AG09309 (cell line): ENCODE measurements around the gene ALDH3B2.
"Not testable (repeated sequence)": the region's sequence is repeated elsewhere in the genome, so short reads cannot be mapped to it uniquely, and the experiment has no call there.

Source experiments
- DNase-seq: peaks from one replicate; pipeline ENCODE4 v3.0.0-alpha.2; 2010; ENCODE audit warnings: low read depth
- H3K4me3 ChIP-seq: 2 replicates; pipeline ENCODE4 v1.5.1; 2011; ENCODE audit warnings: mild to moderate bottlenecking, low read depth, low read length, moderate library complexity; ENCODE audit not compliant: control insufficient read depth
- CTCF ChIP-seq: IDR thresholded peaks from 2 replicates; pipeline ENCODE4 v1.5.1; 2011; ENCODE audit warnings: mild to moderate bottlenecking, low read depth, low read length, inconsistent platforms; ENCODE audit not compliant: insufficient read depth, control insufficient read depth; ENCODE audit errors: missing control alignments

The ALDH3B2 gene

GRCh38 chr11:67626970-67627369 lies 47.5 kb downstream of the ALDH3B2 start:
- no peak for DNase-seq
- no peak overlapping the region for H3K4me3 ChIP-seq
- no peak for TF ChIP-seq CTCF

GRCh38 chr11:67626131-67626833 lies 48.1 kb downstream of the ALDH3B2 start:
- DNase-seq, H3K4me3 ChIP-seq: not testable (repeated sequence)

- not testable (repeated sequence) for H3K4me3 ChIP-seq, DNase-seq
These were observed 50.6 kb downstream of the ALDH3B2 start for GRCh38 chr11:67623795-67624194.

GRCh38 chr11:67622905-67623304 lies 51.5 kb downstream of the ALDH3B2 start:
- not testable (repeated sequence) for DNase-seq, H3K4me3 ChIP-seq

GRCh38 chr11:67621928-67622327 lies 52.5 kb downstream of the ALDH3B2 start:
- not testable (repeated sequence) for DNase-seq, H3K4me3 ChIP-seq

- not testable (repeated sequence) for DNase-seq, H3K4me3 ChIP-seq
These were observed 53.8 kb downstream of the ALDH3B2 start for GRCh38 chr11:67620621-67621020.

- H3K4me3 ChIP-seq = not testable (repeated sequence)
These were observed 54.5 kb downstream of the ALDH3B2 start for GRCh38 chr11:67619683-67620618.

GRCh38 chr11:67618901-67619659 lies 55.3 kb downstream of the ALDH3B2 start:
- not testable (repeated sequence) for DNase-seq

More at GRCh38 chr11:67619683-67620618, 54.5 kb downstream of the ALDH3B2 start:
- not testable (repeated sequence) for DNase-seq

GRCh38 chr11:67617243-67617953 lies 57.0 kb downstream of the ALDH3B2 start:
- TF ChIP-seq CTCF = no peak
- DNase-seq = no peak
- H3K4me3 ChIP-seq = no peak overlapping the region

More at GRCh38 chr11:67618901-67619659, 55.3 kb downstream of the ALDH3B2 start:
- not testable (repeated sequence) for H3K4me3 ChIP-seq
